ENCODE results near the gene BHLHE23.

Gene BHLHE23

GRCh38 chr20:62958388-62959100 lies 48.2 kb downstream of the BHLHE23 start:
- DNase-seq, result no peak

- no peak for DNase-seq
These were observed 49.3 kb downstream of the BHLHE23 start for GRCh38 chr20:62957136-62958117.

GRCh38 chr20:62956387-62957135 lies 50.2 kb downstream of the BHLHE23 start:
- DNase-seq, result no peak
